Measurements from ENCODE around the gene FILIP1.

FILIP1 gene

GRCh38 chr6:75288023-75288422 lies 205.6 kb downstream of the FILIP1 start:
- no peak for DNase-seq

- no peak for DNase-seq
Measured at GRCh38 chr6:75287424-75287823, 206.2 kb downstream of the FILIP1 start.

GRCh38 chr6:75286955-75287354 lies 206.6 kb downstream of the FILIP1 start:
- DNase-seq = no peak

- peak; percentile 53 for DNase-seq
Measured at GRCh38 chr6:75285283-75285639, 208.3 kb downstream of the FILIP1 start.

DNA sequence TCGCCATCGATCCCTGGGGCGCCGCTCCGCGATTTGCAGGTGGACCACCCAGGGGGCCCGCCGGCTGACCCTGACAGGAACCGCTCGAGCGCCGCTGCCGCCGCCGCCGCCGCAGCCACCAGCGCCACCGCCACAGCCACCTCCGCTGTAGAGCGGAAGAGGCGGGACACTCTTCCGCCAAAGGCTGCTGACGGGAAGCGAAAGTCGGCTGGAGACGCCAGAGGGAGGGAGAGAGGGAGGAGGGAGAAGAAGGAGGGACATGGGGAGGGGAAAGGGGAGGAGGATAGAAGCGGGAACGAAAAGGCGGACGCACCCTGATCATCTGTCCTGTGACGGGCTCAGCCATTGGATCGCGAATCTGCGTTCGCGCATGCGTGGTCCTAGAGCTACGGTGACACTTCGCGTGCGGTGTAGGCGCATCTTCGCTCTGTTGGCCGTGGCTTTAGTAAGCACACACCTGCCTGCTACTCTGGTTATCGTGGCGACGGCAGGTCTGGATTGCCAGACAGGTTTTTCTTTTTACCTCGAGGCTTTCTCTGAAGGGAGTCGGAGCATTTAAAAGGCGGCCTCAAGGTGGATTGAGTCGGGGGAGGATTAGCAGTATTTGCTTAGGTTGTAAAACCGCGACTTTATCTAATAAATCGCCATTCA lies 208.8 kb downstream of the FILIP1 start, which contains the start of gene TMEM30A:
TMEM30A (minus strand) TSS at position 161 of the 651 bp plus-strand sequence; CDS start at position 7, 154 bp downstream.
- peak; percentile 99 for DNase-seq

- DNase-seq = peak; percentile 65
Measured at GRCh38 chr6:75283907-75284631, 209.5 kb downstream of the FILIP1 start.

GRCh38 chr6:75282706-75283105 lies 210.9 kb downstream of the FILIP1 start:
- no peak for DNase-seq

- DNase-seq = no peak
Measured at GRCh38 chr6:75281653-75282052, 211.9 kb downstream of the FILIP1 start.

GRCh38 chr6:75280131-75280855 lies 213.3 kb downstream of the FILIP1 start:
- DNase-seq = no peak

GRCh38 chr6:75279418-75279817 lies 214.2 kb downstream of the FILIP1 start:
- peak; percentile 19 for DNase-seq

GRCh38 chr6:75278474-75279077 lies 215.0 kb downstream of the FILIP1 start:
- no peak for DNase-seq

DNA sequence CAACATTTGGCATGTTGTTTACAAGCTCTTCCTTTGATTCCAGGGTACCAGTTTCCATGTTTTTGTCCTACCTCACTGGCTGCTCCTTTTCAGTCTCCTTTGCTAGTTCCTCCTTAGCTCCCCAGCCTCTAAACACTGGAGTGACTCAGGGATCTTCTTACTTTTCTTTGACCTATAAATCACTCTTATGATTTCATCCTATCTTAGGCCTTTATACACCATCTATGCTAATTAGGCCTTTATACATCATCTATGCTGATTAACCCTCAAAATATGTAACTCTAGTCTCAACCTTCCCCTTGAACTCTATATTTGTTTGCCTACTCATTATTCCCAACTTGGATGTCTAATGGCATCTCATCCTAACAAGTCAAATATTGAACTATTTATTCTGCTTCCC lies 218.5 kb downstream of the FILIP1 start:
- no peak for DNase-seq

DNA sequence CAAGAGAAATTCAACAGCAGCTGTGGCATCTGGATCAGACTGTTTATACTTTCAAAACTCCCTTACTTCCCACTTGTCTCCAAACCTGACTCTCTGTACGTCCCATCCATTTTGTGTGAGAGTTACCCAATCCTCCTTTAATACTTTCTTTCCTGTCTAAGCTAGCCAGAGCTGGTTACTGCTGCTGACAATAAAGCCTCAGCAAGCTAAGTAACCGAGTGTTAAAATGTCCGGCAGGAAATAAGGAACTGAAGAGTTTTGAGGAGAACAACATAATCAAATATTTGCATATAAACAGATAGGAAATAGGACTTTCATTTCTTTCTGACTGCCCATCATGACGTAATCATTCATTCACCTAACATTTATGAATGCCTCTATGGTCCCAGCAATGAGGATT lies 220.6 kb downstream of the FILIP1 start:
- no peak for DNase-seq

GRCh38 chr6:75272145-75272840 lies 221.3 kb downstream of the FILIP1 start:
- no peak for DNase-seq

DNA sequence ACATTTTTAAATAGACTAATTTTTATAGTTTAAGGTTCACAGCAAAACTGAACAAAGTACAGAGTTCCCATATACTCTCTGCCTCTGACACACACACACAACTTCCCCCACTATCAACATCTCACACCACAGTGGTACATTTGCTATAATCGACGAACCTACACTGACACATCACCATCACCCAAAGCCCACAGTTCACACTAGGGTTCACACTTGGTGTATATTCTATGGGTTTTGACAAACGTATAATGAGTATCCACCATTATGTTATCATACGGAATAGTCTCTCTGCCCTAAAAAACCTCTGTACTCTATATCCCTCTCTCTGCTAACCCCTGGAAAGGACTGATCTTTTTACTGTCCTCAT lies 224.6 kb downstream of the FILIP1 start:
- DNase-seq = no peak

- no peak for DNase-seq
Measured at GRCh38 chr6:75268121-75268987, 225.2 kb downstream of the FILIP1 start.

DNA sequence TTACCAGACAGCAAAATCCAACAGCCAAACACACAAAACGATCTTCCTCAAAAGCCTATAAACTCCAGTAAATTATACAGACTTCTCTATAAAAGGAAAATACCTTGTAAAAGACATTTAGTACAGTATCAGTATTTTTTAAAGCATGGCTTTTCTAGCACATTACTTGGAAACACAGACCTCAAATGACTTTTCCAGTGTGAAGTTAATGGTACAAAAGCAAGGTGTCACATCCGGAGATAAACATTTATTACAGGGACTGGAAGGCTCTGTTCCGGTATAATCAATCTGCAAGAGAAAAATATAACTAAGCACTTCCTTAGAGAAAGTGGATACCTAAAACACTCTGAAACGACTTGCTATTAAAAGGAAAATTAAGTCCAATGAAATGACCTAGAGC lies 226.1 kb downstream of the FILIP1 start:
- DNase-seq = no peak

DNA sequence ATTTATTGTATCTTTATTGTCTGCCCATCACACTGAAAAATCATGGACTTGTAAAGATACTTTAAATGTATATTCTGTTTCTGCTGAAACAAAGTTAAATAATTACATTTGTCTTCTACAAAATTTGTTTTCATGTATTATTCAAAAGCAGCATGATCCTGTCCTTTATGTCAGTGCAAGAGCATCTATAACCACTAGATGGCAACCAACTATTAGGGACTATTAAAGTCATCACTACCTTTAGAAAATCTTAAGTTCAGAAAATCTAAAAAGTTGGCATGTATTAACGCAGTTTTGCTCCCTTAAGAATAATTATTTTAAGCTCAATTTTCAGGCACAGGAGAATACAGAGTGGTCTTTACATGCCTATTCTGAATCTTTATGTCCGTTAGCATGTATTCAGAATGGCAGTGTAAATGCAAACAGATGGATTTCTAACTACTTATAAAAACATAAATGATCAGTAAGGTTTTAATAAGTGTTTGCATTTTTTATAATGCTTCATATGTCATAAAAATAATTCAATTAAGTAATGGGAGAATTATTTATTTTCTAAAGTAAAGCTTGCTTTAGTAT lies 226.8 kb downstream of the FILIP1 start:
- peak; percentile 46 for DNase-seq

DNA sequence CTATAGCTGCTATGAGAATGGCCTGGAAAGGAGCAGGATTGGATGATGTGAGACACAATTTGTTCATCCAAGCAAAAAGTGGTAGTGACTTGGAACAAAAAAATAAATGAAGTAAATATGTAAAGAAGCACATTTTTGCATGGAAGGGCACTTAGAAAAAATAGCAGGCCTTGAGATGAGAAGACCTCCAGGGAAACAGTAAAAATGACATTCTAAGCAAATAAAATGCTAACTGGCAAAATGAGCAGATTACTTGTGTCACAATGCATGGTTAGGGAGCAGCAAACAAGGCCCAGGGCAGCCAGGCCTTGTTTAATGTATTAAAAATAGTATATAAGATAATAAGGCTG lies 230.2 kb downstream of the FILIP1 start:
- no peak for DNase-seq

- no peak for DNase-seq
Measured at GRCh38 chr6:75262716-75263400, 230.7 kb downstream of the FILIP1 start.

- DNase-seq = no peak
Measured at GRCh38 chr6:75261299-75261698, 232.3 kb downstream of the FILIP1 start.

All from NCI-H2171 treated with DMSO at 0.1 percent for 48 hours (cell line).